PFSK-1 (cell line): ENCODE measurements around the gene IKZF3.

Experiments
- FOXP2 ChIP-seq: optimal IDR thresholded peaks from 2 replicates; pipeline ENCODE3; 2011; ENCODE audit warnings: borderline replicate concordance, control low read depth, inconsistent platforms; ENCODE audit not compliant: insufficient read depth; ENCODE audit errors: extremely low read length, extremely low read depth
- POLR2AphosphoS5 ChIP-seq: IDR thresholded peaks from 2 replicates; pipeline ENCODE4 v1.6.1; 2012; ENCODE audit warnings: low read depth, mild to moderate bottlenecking, control low read depth, low read length, moderate library complexity
- SIN3A ChIP-seq: IDR thresholded peaks from 2 replicates; pipeline ENCODE4 v1.6.1; 2012; ENCODE audit warnings: mild to moderate bottlenecking, low read length, moderate library complexity, borderline replicate concordance; ENCODE audit not compliant: insufficient read depth
- TAF1 ChIP-seq: IDR thresholded peaks from 2 replicates; pipeline ENCODE4 v1.6.1; 2012; ENCODE audit warnings: low read length, control low read depth, borderline replicate concordance; ENCODE audit not compliant: insufficient read depth
- TF ChIP-seq, protein P1 (sequence below), 2 experiments: IDR thresholded peaks; 2 replicates each; pipeline versions ENCODE4 v1.6.1 to v1.8.0; 2011 to 2012; ENCODE audit warnings: low read depth in 2 of 2, low read length in 2 of 2, control low read depth in 1 of 2, inconsistent platforms in 1 of 2, mild to moderate bottlenecking in 1 of 2, moderate library complexity in 1 of 2; ENCODE audit not compliant: insufficient read depth in 1 of 2

DNA sequence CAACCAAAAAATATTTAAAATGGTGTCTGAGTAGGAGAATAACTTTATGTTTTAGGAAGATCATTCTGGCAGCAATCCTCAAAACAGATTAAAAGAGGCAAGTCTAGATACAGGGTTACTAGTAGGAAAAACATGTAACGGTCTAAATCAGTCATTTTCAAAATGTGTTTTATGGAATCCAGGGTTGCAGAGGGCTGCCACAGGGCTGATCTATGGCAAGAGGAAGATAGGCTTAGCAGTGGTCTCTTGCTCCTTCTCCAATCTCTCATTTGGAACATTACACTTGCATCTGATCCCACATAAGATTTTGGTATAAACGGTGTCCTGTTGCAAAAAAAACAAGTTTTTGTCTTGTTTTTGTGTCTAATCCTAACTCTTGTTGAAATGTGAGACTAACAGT is 9.2 kb downstream of the IKZF3 start:
- TF ChIP-seq POLR2AphosphoS5 (no peak), SIN3A (no peak), TAF1 (no peak), FOXP2 (no peak)
- TF ChIP-seq, protein P1, sequence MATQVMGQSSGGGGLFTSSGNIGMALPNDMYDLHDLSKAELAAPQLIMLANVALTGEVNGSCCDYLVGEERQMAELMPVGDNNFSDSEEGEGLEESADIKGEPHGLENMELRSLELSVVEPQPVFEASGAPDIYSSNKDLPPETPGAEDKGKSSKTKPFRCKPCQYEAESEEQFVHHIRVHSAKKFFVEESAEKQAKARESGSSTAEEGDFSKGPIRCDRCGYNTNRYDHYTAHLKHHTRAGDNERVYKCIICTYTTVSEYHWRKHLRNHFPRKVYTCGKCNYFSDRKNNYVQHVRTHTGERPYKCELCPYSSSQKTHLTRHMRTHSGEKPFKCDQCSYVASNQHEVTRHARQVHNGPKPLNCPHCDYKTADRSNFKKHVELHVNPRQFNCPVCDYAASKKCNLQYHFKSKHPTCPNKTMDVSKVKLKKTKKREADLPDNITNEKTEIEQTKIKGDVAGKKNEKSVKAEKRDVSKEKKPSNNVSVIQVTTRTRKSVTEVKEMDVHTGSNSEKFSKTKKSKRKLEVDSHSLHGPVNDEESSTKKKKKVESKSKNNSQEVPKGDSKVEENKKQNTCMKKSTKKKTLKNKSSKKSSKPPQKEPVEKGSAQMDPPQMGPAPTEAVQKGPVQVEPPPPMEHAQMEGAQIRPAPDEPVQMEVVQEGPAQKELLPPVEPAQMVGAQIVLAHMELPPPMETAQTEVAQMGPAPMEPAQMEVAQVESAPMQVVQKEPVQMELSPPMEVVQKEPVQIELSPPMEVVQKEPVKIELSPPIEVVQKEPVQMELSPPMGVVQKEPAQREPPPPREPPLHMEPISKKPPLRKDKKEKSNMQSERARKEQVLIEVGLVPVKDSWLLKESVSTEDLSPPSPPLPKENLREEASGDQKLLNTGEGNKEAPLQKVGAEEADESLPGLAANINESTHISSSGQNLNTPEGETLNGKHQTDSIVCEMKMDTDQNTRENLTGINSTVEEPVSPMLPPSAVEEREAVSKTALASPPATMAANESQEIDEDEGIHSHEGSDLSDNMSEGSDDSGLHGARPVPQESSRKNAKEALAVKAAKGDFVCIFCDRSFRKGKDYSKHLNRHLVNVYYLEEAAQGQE (IDR thresholded peaks at IDR 0.05; ENCODE audit: insufficient read depth in 1 of 2, low read depth in 2 of 2, low read length in 2 of 2), result no peak
